Activated CD4-positive, CD25-positive, alpha-beta regulatory T cell treated with anti-CD3 and anti-CD28 coated beads, Interleukin-2, amount 50 U/mL, for 24 hours (primary cell): ENCODE data around the gene MRPL17.

Experiments used
- ATAC-seq, 2 donors: fragments of 150-1000 bp; cut with Tn5 transposase; one replicate each; pipeline ENCODE4 v1.10.0; 2021; ENCODE audit warnings: mild to moderate bottlenecking in 1 of 2, moderate library complexity in 1 of 2

Gene MRPL17

GRCh38 chr11:6653656-6654055 lies 29.5 kb downstream of the MRPL17 start:
- ATAC-seq = no peak

- ATAC-seq = no peak
Measured at GRCh38 chr11:6653097-6653496, 30.0 kb downstream of the MRPL17 start.

GRCh38 chr11:6652182-6652581 lies 31.0 kb downstream of the MRPL17 start:
- ATAC-seq = no peak

- peak; percentile 80 for ATAC-seq
Measured at GRCh38 chr11:6650980-6651379, 32.2 kb downstream of the MRPL17 start.

DNA sequence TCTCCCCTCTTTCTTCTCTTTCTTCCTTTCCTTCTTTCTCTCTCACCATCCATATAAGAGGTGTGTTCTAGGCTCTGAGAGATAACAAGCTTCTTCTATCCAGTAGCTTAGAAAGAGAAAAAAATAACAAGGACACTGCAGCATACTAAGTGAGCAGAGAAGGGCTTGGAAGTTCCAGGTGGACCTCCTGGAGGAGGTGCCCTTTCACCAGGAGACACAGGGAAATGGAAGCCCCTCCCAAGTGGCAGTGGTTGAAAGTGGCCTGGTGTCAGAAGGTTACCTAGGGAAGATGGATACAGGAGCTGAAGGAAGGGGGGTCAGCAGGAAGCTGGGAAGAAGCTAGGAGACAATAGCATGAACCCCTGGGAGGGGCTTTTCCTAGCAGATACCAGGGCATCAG lies 33.0 kb downstream of the MRPL17 start:
- ATAC-seq = no peak

DNA sequence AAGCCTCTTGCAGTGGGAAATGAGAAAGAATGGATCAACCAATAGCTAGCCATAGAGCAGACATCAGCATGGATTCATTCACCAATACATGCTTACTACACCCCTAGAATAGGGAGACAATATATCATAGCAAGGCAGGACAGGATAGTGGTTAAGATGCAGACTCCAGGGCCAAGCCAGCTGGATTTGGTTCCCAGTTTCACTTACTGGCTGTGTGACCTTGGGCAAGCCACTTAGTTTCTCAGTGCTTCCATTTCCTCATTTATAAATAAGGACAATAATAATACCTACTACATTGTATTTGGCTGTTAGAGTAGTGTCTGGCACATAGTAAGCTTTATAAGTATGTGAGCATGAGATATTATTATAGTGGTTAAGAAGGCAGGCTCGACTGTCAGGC lies 34.6 kb downstream of the MRPL17 start:
- no peak for ATAC-seq

- ATAC-seq = no peak
Measured at GRCh38 chr11:6647836-6648235, 35.3 kb downstream of the MRPL17 start.

DNA sequence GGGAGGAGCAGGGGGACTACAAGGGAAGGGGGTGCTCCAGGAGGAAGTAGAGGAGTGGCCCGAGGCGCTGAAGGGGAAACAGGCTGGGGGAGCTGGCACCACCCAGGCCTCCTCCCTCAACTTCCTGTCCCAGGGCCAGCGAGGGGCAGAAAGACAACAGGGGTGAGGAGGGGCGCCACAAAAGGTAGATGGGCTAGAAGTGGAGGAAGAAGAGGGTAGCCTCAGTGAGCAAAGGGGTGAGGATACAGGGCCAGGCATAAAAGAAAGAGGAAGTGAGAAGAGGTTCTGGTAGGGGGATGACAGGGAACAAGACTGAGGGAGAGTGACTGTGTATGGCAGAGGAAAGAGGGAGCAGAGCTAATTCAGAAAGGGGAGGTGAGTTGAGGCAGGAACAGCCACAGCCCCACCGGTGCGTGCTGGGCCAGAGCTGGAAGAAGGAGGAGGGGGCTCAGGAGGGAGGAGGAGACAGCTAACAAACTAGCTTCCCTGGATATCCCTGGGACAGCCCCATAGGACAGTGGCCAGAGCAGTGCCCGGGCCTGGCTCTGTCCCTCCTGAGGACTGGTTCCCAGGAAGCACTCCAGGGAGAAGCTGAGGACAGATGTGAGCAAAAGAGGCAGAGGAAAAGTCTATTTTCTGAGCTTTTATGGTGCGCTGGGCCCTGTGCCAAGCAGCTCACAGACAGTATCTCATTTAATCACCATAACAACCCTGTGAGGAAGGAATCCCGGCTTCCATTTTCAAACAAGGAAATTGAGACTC lies 36.0 kb downstream of the MRPL17 start:
- peak; percentile 36 to 46 for ATAC-seq

- no peak for ATAC-seq
Measured at GRCh38 chr11:6646576-6646917, 36.6 kb downstream of the MRPL17 start.

DNA sequence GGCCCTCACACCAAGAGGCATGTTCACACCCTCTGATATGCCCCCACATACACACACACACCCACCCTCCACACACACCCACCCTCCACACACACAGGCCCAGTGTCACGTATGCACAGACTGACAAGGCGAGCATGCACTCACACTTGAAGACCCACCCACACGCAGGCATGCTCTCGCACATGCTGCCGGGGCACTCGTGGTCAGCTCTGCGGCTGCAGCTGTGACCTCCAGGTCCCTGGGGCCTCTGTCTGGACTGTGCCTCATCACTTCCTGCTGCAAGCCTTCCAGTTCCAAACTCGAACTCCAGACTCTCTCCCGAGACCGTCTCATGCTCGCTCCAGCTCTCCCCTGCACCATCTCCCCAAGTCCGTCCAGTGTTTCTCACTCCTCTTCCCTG lies 37.1 kb downstream of the MRPL17 start:
- no peak for ATAC-seq

GRCh38 chr11:6642957-6643356 lies 40.2 kb downstream of the MRPL17 start:
- no peak for ATAC-seq

DNA sequence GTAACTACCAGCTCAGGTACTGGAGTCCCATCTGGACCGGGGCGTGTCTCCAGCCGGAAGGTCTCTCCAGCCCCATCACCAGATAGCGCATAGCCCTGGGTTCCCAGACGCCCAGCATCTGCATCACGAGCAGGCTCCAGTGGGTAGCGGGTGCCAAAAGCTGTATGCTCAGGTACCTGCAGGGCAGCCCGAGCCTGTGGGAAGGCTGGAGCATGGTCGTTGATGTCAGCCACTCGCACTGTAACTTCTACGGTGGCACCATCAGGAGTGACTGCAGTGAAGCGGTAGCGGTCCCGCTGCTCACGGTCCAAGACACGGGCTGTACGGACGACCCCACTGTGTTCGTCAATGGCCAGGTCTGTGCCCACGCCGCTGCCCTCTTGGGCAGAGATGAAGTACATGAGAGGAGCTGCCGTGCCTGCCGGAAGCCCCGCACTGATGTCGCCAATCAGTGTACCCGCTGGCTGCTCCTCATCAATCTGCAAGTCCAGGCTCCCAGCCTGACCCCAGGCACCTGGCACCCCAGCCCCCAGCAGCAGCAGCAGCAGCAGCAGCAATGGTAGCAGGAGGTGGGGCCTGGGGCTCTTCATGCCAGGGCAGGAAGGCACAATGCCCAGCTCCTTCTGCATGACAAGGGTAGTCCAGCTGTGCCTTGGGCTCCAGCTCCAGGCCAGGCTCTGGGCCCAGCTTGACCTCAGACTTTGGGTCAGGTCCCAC lies 42.0 kb downstream of the MRPL17 start:
- ATAC-seq = no peak

- no peak for ATAC-seq
Measured at GRCh38 chr11:6640036-6640984, 42.8 kb downstream of the MRPL17 start.

- no peak for ATAC-seq
Measured at GRCh38 chr11:6638429-6638828, 44.7 kb downstream of the MRPL17 start.

GRCh38 chr11:6637871-6638270 lies 45.3 kb downstream of the MRPL17 start:
- no peak for ATAC-seq

- no peak for ATAC-seq
Measured at GRCh38 chr11:6636480-6636879, 46.7 kb downstream of the MRPL17 start.

GRCh38 chr11:6635082-6635932 lies 47.8 kb downstream of the MRPL17 start:
- no peak for ATAC-seq

DNA sequence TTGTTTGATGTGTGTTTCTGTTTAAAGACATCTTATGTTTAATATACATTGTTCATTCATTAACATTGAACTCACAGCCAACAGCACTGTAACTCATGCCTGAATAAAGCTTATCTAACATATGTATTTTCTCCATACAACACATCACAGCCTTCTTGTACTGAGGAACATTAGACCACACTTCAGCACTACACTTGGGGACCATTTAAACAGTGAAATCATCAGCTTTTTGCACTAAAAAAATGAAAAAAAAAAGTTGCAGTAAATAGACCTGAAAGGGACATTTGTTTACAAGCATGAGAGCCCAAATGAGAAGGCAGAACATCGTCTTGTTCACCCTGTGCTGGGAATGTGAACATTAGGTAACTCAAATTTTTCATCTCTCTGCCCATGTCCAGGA lies 48.6 kb downstream of the MRPL17 start:
- no peak for ATAC-seq

GRCh38 chr11:6633422-6634408 lies 49.4 kb downstream of the MRPL17 start:
- no peak for ATAC-seq

DNA sequence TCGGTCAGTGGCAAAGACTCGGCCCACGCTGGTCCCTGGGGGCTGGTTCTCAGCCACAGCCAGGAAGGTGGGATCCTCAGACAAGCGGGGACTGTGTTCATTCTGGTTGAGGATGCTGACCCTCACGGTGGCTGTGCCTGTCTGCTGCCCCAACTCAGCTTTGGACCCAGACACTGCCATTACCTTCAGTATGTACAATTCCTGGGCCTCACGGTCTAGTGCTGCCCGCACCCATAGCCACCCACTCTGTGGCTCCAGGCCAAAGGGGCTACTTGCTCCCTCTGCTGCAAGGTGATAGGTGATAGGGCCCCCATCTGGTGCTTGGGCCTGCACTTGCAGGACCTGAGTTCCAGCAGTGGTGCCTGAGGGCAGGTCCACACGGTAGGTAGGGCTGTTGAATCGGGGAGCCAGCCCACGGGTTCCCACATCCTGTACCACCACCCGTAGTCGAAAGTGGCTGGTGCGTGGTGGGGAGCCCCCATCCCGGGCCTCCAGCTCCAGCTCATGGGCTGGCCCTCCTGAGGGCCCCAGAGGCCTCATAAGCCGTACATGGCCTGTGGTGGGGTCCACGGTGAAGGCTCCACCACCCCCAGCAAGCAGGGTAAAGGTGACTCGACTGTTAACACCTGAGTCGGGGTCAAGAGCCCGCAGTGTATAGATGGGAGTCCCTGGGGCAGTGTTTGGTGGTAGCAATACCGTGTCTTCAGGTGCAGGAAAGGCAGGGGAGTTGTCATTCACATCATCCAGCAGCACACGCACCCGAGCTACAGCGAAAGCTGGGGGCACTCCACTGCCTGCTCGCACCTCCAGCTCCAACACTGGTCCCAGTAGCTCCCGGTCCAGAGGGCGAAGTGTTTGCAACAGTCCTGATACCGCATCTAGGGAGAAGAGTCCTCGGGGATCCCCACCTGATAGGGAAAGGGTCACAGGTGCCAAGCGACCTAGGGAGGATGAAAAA lies 50.7 kb downstream of the MRPL17 start:
- ATAC-seq = no peak
